ENCODE measurements around the gene CARD8.

The CARD8 gene

DNA sequence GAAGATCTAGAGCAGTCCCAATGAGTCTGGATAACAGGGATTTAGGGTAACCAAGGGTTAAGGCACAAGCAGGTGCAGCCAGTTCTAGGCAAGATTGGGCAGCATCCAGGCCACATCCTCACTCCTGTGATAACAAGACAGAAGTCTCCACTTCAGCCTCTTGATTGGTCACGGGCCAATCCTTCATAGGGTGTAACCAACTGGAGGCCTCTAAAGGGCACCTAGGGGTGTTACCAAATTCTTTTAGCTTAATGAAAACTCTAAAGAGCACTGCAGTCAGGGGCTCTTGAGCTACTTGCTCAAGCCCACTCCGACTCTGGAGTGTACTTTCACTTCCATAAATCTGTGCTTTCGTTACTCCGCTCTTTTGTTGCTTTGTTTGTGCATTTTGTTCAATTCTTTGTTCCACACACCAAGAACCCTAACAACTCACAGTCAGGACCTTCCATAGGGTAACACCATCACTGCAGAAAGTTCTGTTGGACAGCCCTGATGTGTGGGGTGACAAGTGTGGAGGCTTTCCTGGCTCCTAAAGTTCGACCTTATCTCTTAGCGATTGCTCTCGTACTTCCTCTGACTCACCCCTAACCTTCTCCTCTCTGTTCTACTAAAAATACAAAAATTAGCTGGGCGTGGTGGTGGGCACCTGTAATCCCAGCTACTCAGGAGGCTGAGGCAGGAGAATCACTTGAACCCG, 49.2 kb downstream of the CARD8 start:
- DNase-seq: no peak

DNA sequence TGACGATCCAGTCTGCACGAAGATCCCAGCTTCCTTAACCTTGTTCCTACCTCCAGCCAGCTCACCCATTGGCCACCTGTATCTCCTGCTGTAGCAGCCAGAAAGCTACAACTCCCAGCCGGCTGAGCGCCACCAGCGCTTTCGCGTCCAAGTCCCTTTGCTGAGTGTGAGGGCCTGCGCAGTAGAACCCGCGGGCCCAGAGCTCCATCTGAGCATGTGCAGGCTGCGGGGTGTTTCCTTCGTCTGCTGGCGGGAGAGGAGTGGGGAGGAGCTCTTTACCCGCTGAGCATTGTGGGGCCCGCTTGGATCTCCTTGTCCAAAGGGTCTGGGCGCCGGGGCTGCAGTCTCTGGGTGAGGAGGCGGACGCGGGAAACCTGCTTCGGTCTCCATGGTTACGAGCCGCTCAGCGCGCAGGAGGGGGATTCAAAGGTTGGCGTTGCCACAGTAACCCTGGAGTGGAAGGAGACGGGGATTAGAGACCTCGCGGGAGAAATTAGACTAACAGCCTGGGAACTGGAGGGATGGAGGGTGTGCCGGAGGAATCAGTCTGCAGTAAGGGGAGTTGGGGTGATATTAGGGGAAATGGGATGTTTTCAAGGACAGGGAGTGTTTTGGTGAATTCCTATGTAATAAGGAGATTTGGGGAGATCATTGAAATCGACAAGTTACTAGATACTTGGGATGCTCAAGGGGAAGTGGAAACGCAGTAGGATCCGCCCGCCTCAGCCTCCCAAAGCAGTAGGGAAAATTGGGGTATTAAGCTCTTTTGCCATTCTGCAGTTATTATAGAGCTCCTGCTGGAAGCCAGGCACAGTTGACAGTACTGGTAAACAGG, 51.7 kb downstream of the CARD8 start:
- DNase-seq: peak; percentile 77 to 94 (median 84)

- DNase-seq: peak in 1 of 5 donors; percentile 15
Measured at GRCh38 chr19:48203222-48203793, 52.4 kb downstream of the CARD8 start.

GRCh38 chr19:48196933-48197665, 58.6 kb downstream of the CARD8 start:
- no peak for DNase-seq

- DNase-seq: no peak
Measured at GRCh38 chr19:48196321-48196763, 59.4 kb downstream of the CARD8 start.

GRCh38 chr19:48194844-48195830, 60.6 kb downstream of the CARD8 start:
- no peak for DNase-seq

DNA sequence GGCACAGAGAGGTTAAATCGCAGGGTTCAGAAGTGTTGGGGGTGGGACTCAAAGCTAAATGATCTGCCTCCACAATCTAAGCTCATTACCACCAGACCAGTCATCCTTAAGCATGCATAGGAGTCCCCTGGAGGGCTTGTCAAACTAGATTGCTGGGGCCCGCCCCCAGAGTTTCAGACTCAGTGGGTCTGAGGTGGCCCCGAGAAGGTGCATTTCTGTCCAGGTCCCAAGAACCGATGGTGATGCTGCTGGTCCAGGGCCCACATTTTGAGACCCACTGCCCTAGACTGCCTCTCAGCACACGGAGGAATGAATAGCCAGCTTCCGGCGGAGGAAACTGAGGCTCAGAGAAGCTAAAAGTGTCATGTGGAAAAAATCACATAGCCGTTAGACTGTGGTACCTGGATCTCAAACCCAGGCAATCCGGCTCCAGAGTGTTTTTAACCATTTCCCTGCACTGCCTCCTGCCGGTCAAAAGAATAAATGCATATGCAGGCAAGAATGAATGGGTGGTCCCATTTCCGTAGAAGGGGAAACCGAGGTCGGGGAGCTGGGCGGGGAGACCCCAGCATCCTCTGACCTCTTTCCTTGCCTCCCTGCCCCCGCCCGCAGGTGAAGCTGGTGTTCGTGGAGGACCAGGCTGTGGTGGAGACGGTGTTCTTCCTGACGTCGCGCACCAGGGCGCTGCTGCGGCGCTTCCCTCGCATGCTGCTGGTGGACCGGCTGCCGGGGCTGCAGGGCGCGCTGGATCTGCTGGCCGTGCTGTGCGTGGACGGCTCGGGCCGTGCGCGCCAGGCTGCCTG, 61.5 kb downstream of the CARD8 start:
- no peak for DNase-seq

DNA sequence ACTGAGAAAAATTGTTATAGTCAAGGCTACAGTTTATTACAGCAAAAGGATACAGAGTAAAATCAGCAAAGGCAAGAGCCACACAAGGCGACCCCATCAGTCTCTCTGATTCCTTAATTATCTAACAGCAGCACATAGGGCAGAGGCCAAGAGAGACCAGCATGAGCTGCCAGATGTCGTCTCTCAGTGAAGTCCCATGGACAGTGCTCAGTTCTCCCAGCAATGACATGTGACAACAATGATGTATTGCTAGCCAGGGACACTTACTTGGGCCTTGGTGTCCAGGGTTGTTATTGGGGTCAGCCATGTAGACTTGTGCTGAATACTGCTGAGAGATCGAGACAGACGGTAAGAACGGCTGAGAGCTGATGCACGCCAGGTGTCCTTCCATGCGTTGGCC, 63.0 kb downstream of the CARD8 start:
- no peak for DNase-seq

- no peak for DNase-seq
Measured at GRCh38 chr19:48190885-48191284, 64.8 kb downstream of the CARD8 start.

GRCh38 chr19:48190288-48190884, 65.3 kb downstream of the CARD8 start:
- peak in 2 of 5 donors; percentile 45 to 73 for DNase-seq

DNA sequence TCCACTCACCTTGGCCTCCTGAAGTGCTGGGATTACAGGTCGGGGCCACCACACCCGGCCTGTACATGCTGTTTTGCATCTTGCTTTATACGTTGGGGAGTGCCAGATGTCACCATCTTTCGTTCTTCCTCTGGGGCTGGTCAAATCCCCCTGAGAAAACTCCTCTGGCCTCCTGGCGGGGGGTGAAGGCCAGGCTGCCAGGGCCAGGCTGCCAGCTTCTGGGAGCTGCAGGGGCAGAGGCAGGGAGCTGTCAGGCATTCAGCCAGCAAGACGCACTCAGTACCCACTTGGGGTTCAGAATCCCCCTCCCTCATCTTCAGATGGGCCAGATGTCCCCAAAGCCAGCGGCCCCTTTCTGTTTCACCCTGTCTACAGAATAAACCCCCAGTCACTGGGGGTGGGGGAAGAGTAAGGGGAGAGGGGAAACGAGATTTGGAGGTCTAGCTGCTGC, 69.1 kb downstream of the CARD8 start:
- no peak for DNase-seq

DNA sequence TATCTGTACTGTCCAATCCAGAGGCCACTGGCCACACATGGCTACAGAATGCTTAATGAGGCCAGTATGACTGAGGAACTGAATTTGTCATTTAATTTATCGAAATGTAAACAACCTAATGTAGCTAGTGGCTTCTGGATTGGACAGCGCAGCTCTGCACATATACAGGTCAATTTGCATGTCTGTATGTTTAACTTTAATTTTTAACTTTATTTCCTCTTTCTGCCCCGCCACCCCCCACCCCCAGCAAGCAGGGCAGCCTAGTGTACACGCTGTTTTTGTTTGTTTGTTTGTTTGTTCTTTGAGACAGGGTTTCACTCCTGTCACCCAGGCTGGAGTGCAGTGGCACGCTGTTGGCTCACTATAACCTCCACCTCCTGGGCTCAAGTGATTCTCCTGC, 69.7 kb downstream of the CARD8 start:
- DNase-seq: no peak

- DNase-seq: no peak
Measured at GRCh38 chr19:48183356-48183755, 72.4 kb downstream of the CARD8 start.

DNA sequence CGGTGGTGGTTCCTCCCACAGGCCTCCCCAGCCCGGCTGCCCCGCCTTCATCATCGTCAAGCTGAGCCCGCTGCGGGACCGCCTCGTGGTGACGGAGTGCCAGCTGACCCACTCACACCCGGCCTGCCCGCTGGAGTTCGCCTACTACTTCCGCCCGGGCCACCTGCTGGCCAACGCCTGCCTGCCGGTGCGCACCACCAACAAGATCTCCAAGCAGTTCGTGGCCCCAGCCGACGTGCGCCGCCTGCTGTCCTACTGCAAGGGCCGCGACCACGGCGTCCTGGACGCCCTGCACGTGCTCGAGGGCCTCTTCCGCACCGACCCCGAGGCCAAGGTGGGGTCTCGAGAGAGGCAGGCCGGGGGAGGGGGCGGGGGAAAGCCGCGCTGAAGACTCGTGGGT, 73.3 kb downstream of the CARD8 start:
- DNase-seq: no peak

- no peak for DNase-seq
Measured at GRCh38 chr19:48181505-48181904, 74.2 kb downstream of the CARD8 start.

- no peak for DNase-seq
Measured at GRCh38 chr19:48176226-48176625, 79.5 kb downstream of the CARD8 start.

- DNase-seq: no peak
Measured at GRCh38 chr19:48175578-48175977, 80.1 kb downstream of the CARD8 start.

DNA sequence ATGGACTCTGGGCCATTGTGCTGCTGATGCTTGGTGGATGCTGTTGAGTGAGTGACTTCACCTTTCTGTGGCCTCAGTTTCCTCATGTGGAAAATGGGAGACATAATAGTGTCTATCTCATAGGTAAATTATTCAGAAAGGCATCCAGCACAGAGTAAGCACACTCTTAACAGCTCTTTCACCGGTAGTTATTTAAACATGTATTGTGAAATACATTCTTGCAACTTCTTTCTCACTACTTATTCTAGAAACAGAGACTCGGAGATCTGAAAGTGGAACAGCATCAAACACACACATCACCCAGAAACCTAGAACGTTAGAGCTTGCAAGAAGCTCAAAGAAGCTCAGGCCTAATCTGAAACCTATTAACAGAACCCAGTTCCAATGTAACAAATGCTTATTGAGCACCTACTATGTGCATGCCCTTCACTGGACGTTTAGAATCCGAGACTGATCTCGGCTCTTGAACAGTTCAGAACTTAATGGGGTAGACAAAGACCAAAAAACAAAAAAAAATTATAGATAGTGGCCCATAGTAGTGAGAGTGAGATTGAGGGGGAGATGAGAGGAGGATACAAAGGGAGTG, 81.2 kb downstream of the CARD8 start:
- no peak for DNase-seq

DNA sequence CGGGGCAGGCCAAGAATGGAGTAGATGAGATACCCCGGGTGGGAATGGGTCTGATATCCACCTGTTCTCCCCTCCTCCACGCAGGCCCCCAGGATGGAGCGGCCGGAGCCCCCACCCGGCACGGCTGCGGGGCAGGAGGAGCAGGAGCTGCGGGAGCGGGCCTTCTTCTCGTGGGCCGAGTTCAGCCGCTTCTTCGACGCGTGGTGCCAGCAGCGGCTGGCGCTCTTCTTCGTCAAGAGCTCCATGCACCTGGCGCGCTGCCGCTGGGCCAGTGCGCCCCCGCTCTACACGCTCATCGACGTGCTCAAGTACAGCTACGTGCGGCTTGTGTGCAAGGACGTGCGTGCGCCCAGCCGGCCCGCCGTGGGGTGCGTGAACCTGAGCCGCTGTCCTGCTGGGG, 84.0 kb downstream of the CARD8 start:
- peak in 1 of 5 donors; percentile 4 for DNase-seq

DNA sequence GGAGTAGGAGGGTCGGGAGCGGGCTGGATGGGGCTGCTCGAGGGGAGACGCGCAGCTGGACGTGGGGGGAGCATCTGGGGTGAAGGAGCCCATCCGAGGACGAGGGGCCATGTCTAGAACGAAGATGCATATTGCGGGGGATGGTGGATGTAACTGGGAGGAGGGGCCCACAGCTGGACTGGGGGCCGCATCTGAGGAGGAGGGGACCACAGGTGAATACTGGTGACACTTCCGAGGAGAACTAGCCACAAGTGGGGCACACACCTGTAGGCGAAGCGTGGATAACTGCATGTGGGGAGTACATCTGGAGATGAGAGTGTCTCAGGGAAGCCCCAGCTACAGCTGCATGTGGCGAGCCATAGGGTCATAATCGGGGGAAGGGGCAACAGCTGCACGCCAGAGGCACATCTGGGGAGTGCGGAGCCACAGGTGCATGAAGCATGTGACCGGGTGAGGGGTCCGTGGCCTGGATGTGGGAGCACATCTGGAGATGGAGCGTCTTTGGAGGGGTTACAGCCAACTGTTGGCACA, 84.8 kb downstream of the CARD8 start:
- no peak for DNase-seq
